Endothelial cell of umbilical vein (primary cell): ENCODE data around the gene MDFI. TPM values are rescaled to one million over a fixed set of nuclear protein-coding genes. Genes with fewer than 3 reads are reported as not detected.

Experiments used
- BruUV-seq: library from RNA; stranded (reverse); fragments of 400-500 nt; replicated peaks from 2 replicates; lab custom pipeline; 2021; lab: Mats Ljungman, UMichigan
- CTCF ChIA-PET: fragments of 300-600, 350-600 bp; sonication (Branson Sonifier 250); formaldehyde crosslinking; loops from one replicate; lab custom pipeline; 2021; ENCODE audit warnings: antibody characterized with exemption, inconsistent platforms; lab: Charles Lee
- POLR2A ChIA-PET: fragments of 300-600, 350-600 bp; sonication (Branson Sonifier 250); formaldehyde crosslinking; loops from one replicate; lab custom pipeline; 2021; ENCODE audit warnings: antibody characterized with exemption, inconsistent platforms; lab: Charles Lee
- DNase-seq: peaks from one replicate; pipeline ENCODE4 v3.0.0-alpha.2; 2011; ENCODE audit warnings: low read depth, low spot score
- FAIRE-seq: peaks from 2 replicates; lab custom pipeline; 2011; peaks lifted over from hg19 to GRCh38; lab: Jason Lieb, UNC
- H2AFZ ChIP-seq: 2 replicates; pipeline ENCODE4 v1.6.0; 2012; ENCODE audit warnings: low read depth, low read length, control low read depth, inconsistent platforms
- H3K27ac ChIP-seq: 2 replicates; pipeline ENCODE4 v1.5.1; 2011; ENCODE audit warnings: low read depth, mild to moderate bottlenecking, control low read depth, low read length, moderate library complexity; ENCODE audit not compliant: insufficient read depth
- H3K27me3 ChIP-seq, 2 experiments: 2 replicates each; pipeline versions ENCODE4 v1.6.0 to v1.6.1; 2011; ENCODE audit warnings: low read length in 2 of 2, mixed read lengths in 1 of 2; ENCODE audit not compliant: control insufficient read depth in 2 of 2, insufficient read depth in 2 of 2
- H3K36me3 ChIP-seq, 2 experiments: 2 replicates in 1 of 2; 3 replicates in 1 of 2; pipeline ENCODE4 v1.5.1; 2011; ENCODE audit warnings: low read length in 2 of 2, mild to moderate bottlenecking in 1 of 2, moderate library complexity in 1 of 2; ENCODE audit not compliant: control insufficient read depth in 2 of 2, insufficient read depth in 2 of 2; ENCODE audit errors: extremely low read depth in 1 of 2
- H3K4me1 ChIP-seq: 3 replicates; pipeline ENCODE4 v1.5.1; 2011; ENCODE audit warnings: mild to moderate bottlenecking, low read length; ENCODE audit not compliant: control insufficient read depth, insufficient read depth; ENCODE audit errors: extremely low read depth
- H3K4me2 ChIP-seq: 2 replicates; pipeline ENCODE4 v1.6.1; 2011; ENCODE audit warnings: low read length, control low read depth, mixed read lengths; ENCODE audit not compliant: insufficient read depth
- H3K4me3 ChIP-seq, 3 experiments: fragments of 200-600 bp in 1 of 3; sonication (generic), shearing (Covaris generic) in 1 of 3; replicated peaks in 1 of 3; 2 replicates each; pipeline ENCODE4 v1.5.1; 2011 to 2016; ENCODE audit warnings: control low read depth in 3 of 3, low read length in 3 of 3, mild to moderate bottlenecking in 2 of 3, inconsistent platforms in 1 of 3, low read depth in 1 of 3, moderate library complexity in 1 of 3; ENCODE audit not compliant: insufficient read depth in 1 of 3
- H3K79me2 ChIP-seq: 2 replicates; pipeline ENCODE4 v1.6.0; 2012; ENCODE audit warnings: low read length, inconsistent platforms; ENCODE audit not compliant: control insufficient read depth, insufficient read depth
- H3K9ac ChIP-seq: replicated peaks from 2 replicates; pipeline ENCODE3; 2011; ENCODE audit warnings: low read length, control low read depth; ENCODE audit not compliant: insufficient read depth; ENCODE audit errors: extremely low read depth
- H3K9me1 ChIP-seq: replicated peaks from 3 replicates; pipeline ENCODE4 v1.6.0; 2011; ENCODE audit warnings: mild to moderate bottlenecking, low read length; ENCODE audit not compliant: control insufficient read depth, insufficient read depth; ENCODE audit errors: extremely low read depth
- H3K9me3 ChIP-seq: replicated peaks from 2 replicates; pipeline ENCODE4 v1.5.1; 2012; ENCODE audit warnings: low read length, inconsistent platforms; ENCODE audit not compliant: control insufficient read depth, insufficient read depth
- H4K20me1 ChIP-seq: replicated peaks from 2 replicates; pipeline ENCODE3; 2011; ENCODE audit warnings: mild to moderate bottlenecking, low read length; ENCODE audit not compliant: control insufficient read depth, insufficient read depth; ENCODE audit errors: extremely low read depth
- CTCF ChIP-seq, 2 donors: IDR thresholded peaks; 1 replicate in 1 of 2; 2 replicates in 1 of 2; pipeline ENCODE4 v1.5.1; 2011; ENCODE audit warnings: low read length in 2 of 2, mild to moderate bottlenecking in 2 of 2, moderate library complexity in 2 of 2, control low read depth in 1 of 2, inconsistent platforms in 1 of 2, low read depth in 1 of 2; ENCODE audit not compliant: insufficient read depth in 1 of 2; ENCODE audit errors: extremely low read depth in 1 of 2
- EZH2 ChIP-seq: IDR thresholded peaks from 2 replicates; pipeline ENCODE4 v1.6.1; 2012; ENCODE audit warnings: borderline replicate concordance, low read depth, mild to moderate bottlenecking, moderate library complexity, low read length, inconsistent platforms; ENCODE audit not compliant: severe bottlenecking
- FOS ChIP-seq: IDR thresholded peaks from 2 replicates; pipeline ENCODE4 v1.6.1; 2011; ENCODE audit warnings: mild to moderate bottlenecking, low read length, moderate library complexity, borderline replicate concordance; ENCODE audit not compliant: insufficient read depth
- GATA2 ChIP-seq: IDR thresholded peaks from 2 replicates; pipeline ENCODE4 v1.7.0; 2011; ENCODE audit warnings: low read depth, mild to moderate bottlenecking, moderate library complexity, mixed read lengths, low read length; ENCODE audit not compliant: insufficient read length, insufficient read depth
- JUN ChIP-seq: IDR thresholded peaks from 2 replicates; pipeline ENCODE4 v1.6.1; 2011; ENCODE audit warnings: borderline replicate concordance, low read depth; ENCODE audit not compliant: insufficient read length, insufficient read depth
- MAX ChIP-seq: IDR thresholded peaks from 2 replicates; pipeline ENCODE4 v1.6.1; 2011; ENCODE audit not compliant: insufficient read depth, insufficient read length
- MYC ChIP-seq: IDR thresholded peaks from one replicate; pipeline ENCODE4 v1.6.1; 2011; ENCODE audit warnings: mild to moderate bottlenecking, low read depth, low read length
- POLR2A ChIP-seq: IDR thresholded peaks from 2 replicates; pipeline ENCODE4 v1.6.1; 2012; ENCODE audit warnings: low read depth, mild to moderate bottlenecking, control low read depth, low read length
- POLR2AphosphoS5 ChIP-seq: IDR thresholded peaks from 2 replicates; pipeline ENCODE4 v1.6.1; 2012; ENCODE audit warnings: low read depth, mild to moderate bottlenecking, control low read depth, low read length, moderate library complexity; ENCODE audit not compliant: insufficient read depth
- dilution Hi-C: fragments of 300-500 bp; cut with MboI; formaldehyde crosslinking; loops from one replicate; pipeline ENCODE4 v1.15.0; 2019; ENCODE audit warnings: low sequenced_read_pairs; ENCODE audit not compliant: extremely low pct_ligation_motif_present
- intact Hi-C: fragments of 100-400 bp; cut with micrococcal nuclease; formaldehyde crosslinking; loops from one replicate; pipeline ENCODE4 v1.10.0; 2022
- polyA plus RNA-seq, 4 experiments: library from polyadenylated mRNA; depleted of rRNA in 3 of 4; stranded (reverse) in 3 of 4; unstranded in 1 of 4; fragments of >200 nt; gene quantifications; 2 replicates each; pipeline versions ENCODE4 v1.2.1 to v1.2.3, GENCODE V29; 2011 to 2012; ENCODE audit warnings: missing spikeins in 1 of 4
- total RNA-seq: library from RNA; stranded (reverse); gene quantifications from 2 replicates; pipeline ENCODE4 v1.2.3, GENCODE V29; 2021

Gene MDFI
- total and polyA plus RNA-seq, 2 donors (not counting 3 experiments of a cell fraction or from before 2014, with no cell fraction given) = 32.4 to 74.1 TPM

GRCh38 chr6:41595166-41595565 is 43.1 kb upstream of the MDFI start:
- TF ChIP-seq POLR2AphosphoS5 (no peak), EZH2 (no peak), MYC (no peak)
- no peak for DNase-seq
- CTCF ChIA-PET = interaction anchor here (1.0 to 7.9 kb wide), 8 partner anchors 45 to 227 kb away, joined by 3 to 84 read pairs (median 4); no protein-coding TSS in a partner anchor
- H3K27ac ChIP-seq = no peak overlapping the region
- POLR2A ChIA-PET = no interaction called here
- FAIRE-seq = no peak
- no peaks in the 10 kb centered on the region for H3K9me3 ChIP-seq
- intact Hi-C loops = no loop called here
- no peak overlapping the region for H2AFZ ChIP-seq
- H3K79me2 ChIP-seq = no peaks in the 10 kb centered on the region
- no peak overlapping the region for H3K4me2 ChIP-seq
- peaks cover 0 to 10% of the 10 kb centered on the region in 2 experiments for H3K36me3 ChIP-seq
- no peaks in the 10 kb centered on the region for H3K4me1 ChIP-seq
- no peaks in the 10 kb centered on the region for H3K9me1 ChIP-seq
- no peak overlapping the region for H3K4me3 ChIP-seq
- no peaks in the 10 kb centered on the region for H3K27me3 ChIP-seq
- H4K20me1 ChIP-seq = no peaks in the 10 kb centered on the region
- no TSS peak for BruUV-seq
- no peak overlapping the region for H3K9ac ChIP-seq
- dilution Hi-C loops = no loop called here

GRCh38 chr6:41596096-41596685 is 42.1 kb upstream of the MDFI start:
- Histone ChIP-seq H3K4me2 (no peak overlapping the region), H3K27ac (no peak overlapping the region), H3K79me2 (no peaks in the 10 kb centered on the region), H3K9me1 (no peaks in the 10 kb centered on the region), H3K4me1 (no peaks in the 10 kb centered on the region), H3K27me3 (no peaks in the 10 kb centered on the region), H3K9me3 (no peaks in the 10 kb centered on the region), H3K9ac (no peak overlapping the region), H2AFZ (no peak overlapping the region), H3K4me3 (no peak overlapping the region), H4K20me1 (no peaks in the 10 kb centered on the region), H3K36me3 (peaks cover 0 to 8% of the 10 kb centered on the region in 2 experiments)
- ChIA-PET CTCF (interaction anchor here (0.9 to 7.9 kb wide), 4 partner anchors 84 to 173 kb away, joined by 3 to 84 read pairs (median 8); no protein-coding TSS in a partner anchor), POLR2A (no interaction called here)
- FAIRE-seq (no peak), DNase-seq (no peak)
- dilution Hi-C loops = no loop called here
- no peak for TF ChIP-seq CTCF (IDR thresholded peaks at IDR 0.05; ENCODE audit: extremely low read depth in 1 of 2, insufficient read depth in 1 of 2, low read depth in 1 of 2, low read length in 2 of 2)
- no peak for TF ChIP-seq POLR2AphosphoS5
- no peak for TF ChIP-seq EZH2
- TF ChIP-seq FOS = no peak
- no peak for TF ChIP-seq MYC
- TF ChIP-seq JUN = no peak
- no peak for TF ChIP-seq MAX
- TF ChIP-seq GATA2 = no peak
- no peak for TF ChIP-seq POLR2A
- no TSS peak for BruUV-seq
- intact Hi-C loops = no loop called here
